K562 (cell line): ENCODE results near the gene FKBP2. TPM values are rescaled to one million over a fixed set of nuclear protein-coding genes. Genes with fewer than 3 reads are reported as not detected.

Experiments used
- ATAC-seq: fragments of 200-7000 bp; cut with Tn5 transposase; 3 replicates; pipeline ENCODE4 v1.9.1; 2020; ENCODE audit warnings: moderate library complexity
- BruUV-seq: library from RNA; stranded (reverse); fragments of 400-500 nt; replicated peaks from 2 replicates; lab custom pipeline; 2021; lab: Mats Ljungman, UMichigan
- CTCF ChIA-PET: fragments of 300-600 bp; formaldehyde crosslinking; extraction: SDS; loops from one replicate; lab custom pipeline; 2021; ENCODE audit warnings: low intra/inter-chr PET ratio; lab: Yijun Ruan, JAX
- POLR2A ChIA-PET: fragments of 300-600, 350-650 bp; sonication (Branson Sonifier 250); formaldehyde crosslinking; extraction: SDS; loops from one replicate; lab custom pipeline; 2021; ENCODE audit warnings: antibody characterized with exemption, inconsistent platforms; lab: Yijun Ruan, JAX
- DNase-seq, 4 experiments: peaks; one replicate each; pipeline versions ENCODE4 v3.0.0 to v3.0.0-alpha.2; 2011 to 2018; ENCODE audit warnings: low spot score in 3 of 4, mixed read lengths in 3 of 4; ENCODE audit errors: extremely low read depth in 1 of 4
- FAIRE-seq: peaks from 2 replicates; lab custom pipeline; 2011; peaks lifted over from hg19 to GRCh38; lab: Jason Lieb, UNC
- H2AFZ ChIP-seq: 2 replicates; pipeline ENCODE4 v1.6.0; 2011; ENCODE audit warnings: low read depth, low read length, control low read depth, inconsistent platforms
- H3K27ac ChIP-seq: fragments of 200-600 bp; 3 replicates; pipeline ENCODE4 v1.8.0; 2011; ENCODE audit warnings: low read depth, mild to moderate bottlenecking, control low read depth, inconsistent platforms, low read length, moderate library complexity, mixed read lengths; ENCODE audit errors: extremely low read depth
- H3K27me3 ChIP-seq, 2 experiments: fragments of 300-600 bp in 1 of 2; 2 replicates in 1 of 2; 3 replicates in 1 of 2; pipeline versions ENCODE4 v1.6.0 to v1.8.0; 2011; ENCODE audit warnings: inconsistent platforms in 2 of 2, low read length in 2 of 2, mild to moderate bottlenecking in 1 of 2, mixed read lengths in 1 of 2, moderate library complexity in 1 of 2; ENCODE audit not compliant: control insufficient read depth in 2 of 2, insufficient read depth in 2 of 2
- H3K36me3 ChIP-seq: fragments of 300-600 bp; 3 replicates; pipeline ENCODE4 v1.8.0; 2011; ENCODE audit warnings: mild to moderate bottlenecking, low read length, inconsistent platforms; ENCODE audit not compliant: control insufficient read depth, insufficient read depth
- H3K4me1 ChIP-seq, 2 experiments: fragments of 200-600 bp in 1 of 2; replicated peaks in 1 of 2; 2 replicates in 1 of 2; 3 replicates in 1 of 2; pipeline versions ENCODE4 v1.5.1 to v1.8.0; 2011; ENCODE audit warnings: inconsistent platforms in 2 of 2, low read length in 2 of 2, mild to moderate bottlenecking in 1 of 2, mixed read lengths in 1 of 2, moderate library complexity in 1 of 2; ENCODE audit not compliant: control insufficient read depth in 2 of 2, insufficient read depth in 2 of 2
- H3K4me2 ChIP-seq: 2 replicates; pipeline ENCODE4 v1.6.1; 2011; ENCODE audit warnings: low read length, control low read depth, inconsistent platforms, mixed read lengths; ENCODE audit not compliant: insufficient read depth
- H3K4me3 ChIP-seq: fragments of 200-600 bp; sonication (generic), shearing (Covaris generic); 2 replicates; pipeline ENCODE4 v1.5.1; 2016; ENCODE audit warnings: control low read depth, inconsistent platforms
- H3K79me2 ChIP-seq: fragments of 200-600 bp; 3 replicates; pipeline ENCODE4 v1.8.0; 2011; ENCODE audit warnings: low read length, inconsistent platforms; ENCODE audit not compliant: control insufficient read depth, insufficient read depth
- H3K9ac ChIP-seq, 2 experiments: 2 replicates each; pipeline versions ENCODE4 v1.6.0 to v1.6.1; 2011; ENCODE audit warnings: low read depth in 2 of 2, low read length in 2 of 2, control low read depth in 1 of 2, inconsistent platforms in 1 of 2, mild to moderate bottlenecking in 1 of 2, mixed read lengths in 1 of 2; ENCODE audit not compliant: insufficient read depth in 1 of 2
- H3K9me1 ChIP-seq: one replicate; pipeline ENCODE4 v1.6.0; 2011; ENCODE audit warnings: inconsistent platforms, mild to moderate bottlenecking, low read length, moderate library complexity; ENCODE audit not compliant: control insufficient read depth, insufficient read depth
- H3K9me3 ChIP-seq: replicated peaks from 2 replicates; pipeline ENCODE4 v1.5.1; 2011; ENCODE audit warnings: low read depth, low read length, inconsistent platforms; ENCODE audit not compliant: control insufficient read depth, insufficient read depth
- H4K20me1 ChIP-seq: replicated peaks from 2 replicates; pipeline ENCODE4 v1.6.1; 2011; ENCODE audit warnings: low read length, inconsistent platforms, mixed read lengths; ENCODE audit not compliant: control insufficient read depth, insufficient read depth
- EHMT2 ChIP-seq: fragments of 450-650 bp; IDR thresholded peaks from 2 replicates; pipeline ENCODE4 v1.6.1; 2018; ENCODE audit warnings: antibody characterized with exemption
- ETS1 ChIP-seq: conservative IDR thresholded peaks from 2 replicates; pipeline ENCODE4 v1.6.1; 2011; ENCODE audit warnings: low read depth, mild to moderate bottlenecking, low read length; ENCODE audit not compliant: control insufficient read depth
- FIP1L1 ChIP-seq: fragments of 200-400 bp; formaldehyde crosslinking; IDR thresholded peaks from 2 replicates; pipeline ENCODE4 v1.6.1; 2018; ENCODE audit warnings: mild to moderate bottlenecking, low read depth, low read length; ENCODE audit not compliant: poor library complexity, severe bottlenecking
- HDAC3 ChIP-seq: fragments of 450-650 bp; IDR thresholded peaks from 2 replicates; pipeline ENCODE4 v1.6.1; 2018; ENCODE audit warnings: borderline replicate concordance, mild to moderate bottlenecking, moderate library complexity; ENCODE audit not compliant: partially characterized antibody
- HNRNPL ChIP-seq: fragments of 200-400 bp; formaldehyde crosslinking; IDR thresholded peaks from 2 replicates; pipeline ENCODE4 v1.6.1; 2017; ENCODE audit warnings: low read depth, mild to moderate bottlenecking, low read length
- POLR2G ChIP-seq: fragments of 200-400 bp; formaldehyde crosslinking; IDR thresholded peaks from 2 replicates; pipeline ENCODE4 v1.6.1; 2017; ENCODE audit warnings: low read depth, mild to moderate bottlenecking, antibody characterized with exemption, low read length, moderate library complexity
- WGBS: fragments of 100-300 bp; shearing (Covaris generic); methylation state at CpG from one replicate; pipeline ENCODE4 v1.1.6; 2016; ENCODE audit warnings: low coverage, mixed read lengths; ENCODE audit not compliant: insufficient coverage; ENCODE audit errors: missing lambda C conversion rate; 5-methylcytosine and 5-hydroxymethylcytosine counted together
- in situ Hi-C: fragments of 300-500 bp; cut with MboI; formaldehyde crosslinking; loops from 4 replicates; pipeline ENCODE4 v1.15.0; 2018; ENCODE audit warnings: inconsistent platforms, mixed read lengths
- intact Hi-C: fragments of 100-400 bp; cut with micrococcal nuclease; formaldehyde crosslinking; loops from 2 replicates; pipeline ENCODE4 v1.14.2; 2022
- polyA plus RNA-seq, 8 experiments: library from polyadenylated mRNA; depleted of rRNA in 4 of 8; stranded (reverse) in 5 of 8; unstranded in 3 of 8; fragments of >200 nt; fragmentation: Nextera tagmentation in 2 of 8; fragmentation: Illumina TruSeq in 1 of 8; extraction: Ambion mirVana in 2 of 8; extraction: Trizol in 1 of 8; gene quantifications; 2 replicates each; pipeline versions ENCODE4 v1.2.1 to v1.2.3, GENCODE V29; 2011 to 2014; ENCODE audit warnings: inconsistent platforms in 1 of 8, missing spikeins in 1 of 8
- total RNA-seq, 7 experiments: library from RNA; depleted of rRNA in 6 of 7; stranded (reverse); fragments of >200 nt in 6 of 7; fragmentation: Illumina TruSeq in 2 of 7; extraction: Trizol in 2 of 7; gene quantifications; 2 replicates each; pipeline versions ENCODE4 v1.2.1 to v1.2.3, GENCODE V29; 2011 to 2021; ENCODE audit warnings: low replicate concordance in 1 of 7
- TF ChIP-seq, protein P1 (sequence below), 2 experiments: fragments of 200-800 bp in 1 of 2; sonication (Bioruptor generic) in 1 of 2; sonication (generic) in 1 of 2; formaldehyde crosslinking in 1 of 2; IDR thresholded peaks in 1 of 2; conservative IDR thresholded peaks in 1 of 2; 2 replicates each; pipeline versions ENCODE4 v1.5.0 to v1.6.1; 2016 to 2020; ENCODE audit warnings: missing compliant biosample characterization in 1 of 2, missing genetic modification characterization in 1 of 2, missing genetic modification reagents in 1 of 2

FKBP2 gene
- total and polyA plus RNA-seq, 9 of the 15 experiments (the other 6 are each of a cell fraction or from before 2014, with no cell fraction given), result 3.5 to 151 (median 58.1) TPM

DNA sequence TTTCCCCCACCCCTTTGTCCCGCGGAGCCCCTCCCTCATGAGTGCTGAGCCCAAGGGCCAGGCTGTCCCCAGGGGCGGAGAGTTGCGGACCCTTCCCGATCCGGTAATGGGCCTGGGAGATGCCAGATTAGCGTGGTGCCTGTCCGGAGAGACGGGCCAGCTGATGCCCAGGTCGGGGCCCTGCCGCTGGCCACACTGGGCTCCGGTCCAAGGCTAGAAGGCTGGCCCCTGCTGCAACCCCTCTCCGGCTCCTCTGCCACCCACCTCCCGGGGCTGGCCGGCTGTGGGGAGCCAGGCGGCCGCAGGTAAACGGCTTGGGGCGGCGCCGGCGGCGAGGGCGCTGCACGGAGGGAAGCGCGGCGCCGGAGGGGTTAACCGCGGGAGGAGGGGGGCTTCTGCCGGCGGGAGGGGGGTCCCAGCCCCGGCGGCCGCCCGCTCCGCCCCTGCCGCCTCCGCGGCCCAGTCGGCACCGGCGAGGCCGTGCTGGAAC is 50.4 kb downstream of the FKBP2 start, which contains the start of gene KCNK4:
Gene KCNK4 (plus strand): TSS at position 41 of the 490 bp plus-strand sequence. CDS start 1,717 bp downstream, outside the sequence.
- Histone ChIP-seq H3K9ac (peak within 1 kb of the TSS in 1 of 2 experiments; percentile 29; a peak in 1 of 4 replicates), H3K27me3 (peaks cover 27 to 44% of the 10 kb centered on the region in 2 experiments; a peak in 4 of 5 replicates), H3K9me1 (no peaks in the 10 kb centered on the region), H3K4me2 (no peak within 1 kb of the TSS), H4K20me1 (no peaks in the 10 kb centered on the region), H3K36me3 (no peaks in the 10 kb centered on the region), H3K4me1 (peaks cover under 1 to 43% of the 10 kb centered on the region in 2 experiments; a peak in 3 of 5 replicates), H3K79me2 (no peaks in the 10 kb centered on the region), H2AFZ (no peak within 1 kb of the TSS)
- in situ Hi-C loops, result no loop called here
- DNase-seq (no peak), FAIRE-seq (no peak)
- POLR2A ChIA-PET, result no interaction called here
- BruUV-seq, result no TSS peak
- 22% methylated on average over 10 of the region's 45 CpGs for WGBS
- TF ChIP-seq POLR2G, result peak; percentile 56; the same call in 1 of the 2 replicates
- TF ChIP-seq FIP1L1, result peak; percentile 19
- TF ChIP-seq EHMT2, result no peak
- TF ChIP-seq, all 486 proteins: peak for 2
- CTCF ChIA-PET, result no interaction called here
- no peak for ATAC-seq
- intact Hi-C loops, result no loop called here
- Histone ChIP-seq H3K27ac (no peak within 1 kb of the TSS), H3K9me3 (no peaks in the 10 kb centered on the region), H3K4me3 (no peak within 1 kb of the TSS)

DNA sequence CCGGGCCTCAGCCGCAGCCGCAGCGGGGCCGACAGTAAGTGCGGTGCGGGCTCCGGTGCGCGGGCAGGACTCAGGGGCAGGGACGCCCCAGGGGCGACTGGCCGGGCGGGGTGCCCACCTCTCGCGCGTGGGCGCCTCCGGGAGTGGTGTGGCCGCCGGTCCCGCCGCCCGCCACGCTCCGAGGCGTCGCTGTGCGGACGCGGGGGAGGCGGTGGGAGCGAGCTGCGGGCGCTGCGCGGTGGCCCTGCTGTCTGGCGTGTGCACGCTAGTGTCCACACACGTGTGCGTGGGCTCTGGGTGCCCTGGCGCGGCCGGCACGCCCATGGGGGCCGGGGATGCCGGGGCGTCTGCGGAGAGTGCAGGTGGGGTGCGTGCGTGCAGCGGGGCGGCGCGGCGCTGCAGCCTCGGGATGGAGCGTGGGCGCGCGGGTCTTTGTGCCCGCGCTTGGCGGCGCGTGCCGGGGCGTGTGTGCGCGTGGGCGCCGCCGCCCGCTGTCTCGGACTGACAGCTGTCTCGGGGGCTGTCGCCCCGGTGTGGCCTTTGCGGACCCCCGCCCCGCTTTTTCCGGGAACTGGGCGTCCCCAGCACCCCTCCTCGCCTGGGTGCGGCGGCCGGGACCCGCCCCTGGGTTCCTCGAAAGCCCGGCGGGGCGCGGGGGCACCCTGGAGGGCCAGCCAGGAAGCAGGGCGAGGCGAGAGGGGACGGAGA is 51.0 kb downstream of the FKBP2 start:
- FAIRE-seq, result no peak

More for the DNA sequence above, 51.0 kb downstream of the FKBP2 start:
- in situ Hi-C loops (no loop called here), intact Hi-C loops (no loop called here)
- ChIA-PET CTCF (no interaction called here), POLR2A (interaction anchor here (0.6 kb wide), 1 partner anchor 142 kb away, joined by 4 read pairs; no protein-coding TSS in a partner anchor)
- no peaks in the 10 kb centered on the region for H3K79me2 ChIP-seq
- ATAC-seq (no peak), DNase-seq (no peak)
- no peaks in the 10 kb centered on the region for H3K36me3 ChIP-seq
- peaks cover 0 to 40% of the 10 kb centered on the region in 2 experiments; a peak in 2 of 5 replicates for H3K4me1 ChIP-seq
- no peaks in the 10 kb centered on the region for H4K20me1 ChIP-seq
- no peaks in the 10 kb centered on the region for H3K9me3 ChIP-seq
- peak overlapping the region in 1 of 2 experiments; percentile 26; a peak in 1 of 4 replicates for H3K9ac ChIP-seq
- no peak overlapping the region for H2AFZ ChIP-seq
- 18% methylated on average over 36 of the region's 96 CpGs for WGBS
- TF ChIP-seq HDAC3 (no peak), HNRNPL (0 out of 2 replicates have a peak, but pooled peaks have one; percentile 19), ETS1 (no peak)
- TF ChIP-seq, protein P1, sequence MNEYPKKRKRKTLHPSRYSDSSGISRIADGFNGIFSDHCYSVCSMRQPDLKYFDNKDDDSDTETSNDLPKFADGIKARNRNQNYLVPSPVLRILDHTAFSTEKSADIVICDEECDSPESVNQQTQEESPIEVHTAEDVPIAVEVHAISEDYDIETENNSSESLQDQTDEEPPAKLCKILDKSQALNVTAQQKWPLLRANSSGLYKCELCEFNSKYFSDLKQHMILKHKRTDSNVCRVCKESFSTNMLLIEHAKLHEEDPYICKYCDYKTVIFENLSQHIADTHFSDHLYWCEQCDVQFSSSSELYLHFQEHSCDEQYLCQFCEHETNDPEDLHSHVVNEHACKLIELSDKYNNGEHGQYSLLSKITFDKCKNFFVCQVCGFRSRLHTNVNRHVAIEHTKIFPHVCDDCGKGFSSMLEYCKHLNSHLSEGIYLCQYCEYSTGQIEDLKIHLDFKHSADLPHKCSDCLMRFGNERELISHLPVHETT (CRISPR knock-in tag; conservative IDR thresholded peaks at IDR 0.05 in 1 of 2, IDR thresholded peaks at IDR 0.05 in 1 of 2), result no peak
- BruUV-seq, result no TSS peak
- H3K27ac ChIP-seq, result no peak overlapping the region
- no peak overlapping the region for H3K4me3 ChIP-seq
- peaks cover 33 to 50% of the 10 kb centered on the region in 2 experiments; a peak in 4 of 5 replicates for H3K27me3 ChIP-seq
- H3K4me2 ChIP-seq, result no peak overlapping the region
- H3K9me1 ChIP-seq, result no peaks in the 10 kb centered on the region
